A549 (cell line): Measurements from ENCODE around the gene IFITM10. TPM values are rescaled to one million over a fixed set of nuclear protein-coding genes. Genes with fewer than 3 reads are reported as not detected.

Source experiments
- ATAC-seq, 2 experiments: fragments of 200-7000 bp in 1 of 2; fragments of >200 bp in 1 of 2; cut with Nextera tagmentation in 1 of 2; cut with Tn5 transposase in 1 of 2; 3 replicates each; pipeline versions ENCODE4 v1.8.0 to v1.9.1; 2018 to 2020; ENCODE audit warnings: mild to moderate bottlenecking in 1 of 2, moderate library complexity in 1 of 2
- CTCF ChIA-PET: fragments of 300-600 bp; sonication (Branson Sonifier 250); formaldehyde crosslinking; extraction: SDS; loops from one replicate; lab custom pipeline; 2021; ENCODE audit warnings: antibody characterized with exemption, inconsistent platforms; lab: Yijun Ruan, JAX
- POLR2A ChIA-PET: fragments of 350-600 bp; formaldehyde crosslinking; extraction: SDS; loops from one replicate; lab custom pipeline; 2021; ENCODE audit warnings: antibody characterized with exemption, inconsistent platforms; lab: Yijun Ruan, JAX
- DNase-seq, 2 experiments: peaks; one replicate each; pipeline versions ENCODE4 v3.0.0 to v3.0.0-alpha.2; 2011 to 2016; ENCODE audit warnings: low read depth in 1 of 2, low spot score in 1 of 2
- FAIRE-seq: peaks from 2 replicates; lab custom pipeline; 2011; peaks lifted over from hg19 to GRCh38; lab: Jason Lieb, UNC
- H3K27ac ChIP-seq, 2 experiments: fragments of >200 bp; sonication (Bioruptor Twin); formaldehyde crosslinking; 3 replicates each; pipeline ENCODE4 v1.5.1; 2016 to 2017
- H3K4me1 ChIP-seq: fragments of >200 bp; sonication (Bioruptor Twin); formaldehyde crosslinking; 3 replicates; pipeline ENCODE4 v1.6.1; 2016
- H3K4me2 ChIP-seq: fragments of >200 bp; sonication (Bioruptor Twin); formaldehyde crosslinking; 3 replicates; pipeline ENCODE4 v1.6.1; 2016
- H3K4me3 ChIP-seq: fragments of >200 bp; sonication (Bioruptor Twin); formaldehyde crosslinking; 3 replicates; pipeline ENCODE4 v1.5.1; 2016
- H3K9me3 ChIP-seq: fragments of >200 bp; sonication (Bioruptor Twin); formaldehyde crosslinking; 3 replicates; pipeline ENCODE4 v1.6.1; 2016
- CHD4 ChIP-seq: fragments of 200-600 bp; sonication (generic); IDR thresholded peaks from 2 replicates; pipeline ENCODE4 v1.6.1; 2016; ENCODE audit warnings: antibody characterized with exemption, mild to moderate bottlenecking, borderline replicate concordance
- GATA3 ChIP-seq: IDR thresholded peaks from 2 replicates; pipeline ENCODE4 v1.6.1; 2012; ENCODE audit warnings: borderline replicate concordance
- JUN ChIP-seq, 2 experiments: fragments of >200 bp; sonication (Bioruptor Twin); formaldehyde crosslinking; IDR thresholded peaks; 2 replicates in 1 of 2; 3 replicates in 1 of 2; pipeline ENCODE4 v1.6.1; 2016 to 2017
- MAFK ChIP-seq: fragments of 450-650 bp; IDR thresholded peaks from 2 replicates; pipeline ENCODE4 v1.6.1; 2014; ENCODE audit not compliant: partially characterized antibody
- MAZ ChIP-seq: fragments of 150-350 bp; IDR thresholded peaks from 2 replicates; pipeline ENCODE4 v1.6.1; 2014; ENCODE audit warnings: antibody characterized with exemption, low read depth, low read length, borderline replicate concordance
- MYC ChIP-seq: IDR thresholded peaks from 2 replicates; pipeline ENCODE4 v1.6.1; 2012; ENCODE audit warnings: mild to moderate bottlenecking, inconsistent platforms, low read length, improper control_type of control experiment, borderline replicate concordance
- NR3C1 ChIP-seq: fragments of >200 bp; sonication (Bioruptor Twin); formaldehyde crosslinking; IDR thresholded peaks from 3 replicates; pipeline ENCODE4 v1.6.1; 2017
- RAD21 ChIP-seq, 2 experiments: fragments of >200 bp in 1 of 2; sonication (Bioruptor Twin) in 1 of 2; formaldehyde crosslinking in 1 of 2; IDR thresholded peaks in 1 of 2; conservative IDR thresholded peaks in 1 of 2; 2 replicates in 1 of 2; 3 replicates in 1 of 2; pipeline ENCODE4 v1.6.1; 2012 to 2018; ENCODE audit warnings: inconsistent platforms in 1 of 2
- RARB ChIP-seq: fragments of 250-450 bp; sonication (Bioruptor Pico); IDR thresholded peaks from 2 replicates; pipeline ENCODE4 v1.8.0; 2021; ENCODE audit warnings: mild to moderate bottlenecking, moderate library complexity
- RCOR1 ChIP-seq: fragments of 150-350 bp; IDR thresholded peaks from 2 replicates; pipeline ENCODE4 v1.6.1; 2014; ENCODE audit warnings: antibody characterized with exemption, low read length, low read depth
- TFCP2L1 ChIP-seq: fragments of 250-450 bp; sonication (Bioruptor Pico); IDR thresholded peaks from 2 replicates; pipeline ENCODE4 v1.5.0; 2021; ENCODE audit warnings: mild to moderate bottlenecking
- ZNF302 ChIP-seq: fragments of 250-450 bp; sonication (Bioruptor Pico); IDR thresholded peaks from 2 replicates; pipeline ENCODE4 v1.9.0; 2021; ENCODE audit warnings: inconsistent platforms, mild to moderate bottlenecking, moderate library complexity
- WGBS: methylation state at CpG from one replicate; pipeline ENCODE4 v1.1.6; 2017; ENCODE audit errors: missing lambda C conversion rate; 5-methylcytosine and 5-hydroxymethylcytosine counted together
- polyA plus RNA-seq, 4 experiments: library from polyadenylated mRNA; depleted of rRNA in 3 of 4; stranded (reverse); fragments of >200 nt; fragmentation: RNase III in 1 of 4; extraction: RNeasy Plus Mini Kit Qiagen cat#74134 plus additional on column Dnase treatment in 1 of 4; gene quantifications; 2 replicates in 3 of 4; 3 replicates in 1 of 4; pipeline ENCODE4 v1.2.3, GENCODE V29; 2011 to 2017
- TF ChIP-seq, protein P1 (sequence below): fragments of 250-450 bp; sonication (Bioruptor Pico); IDR thresholded peaks from 2 replicates; pipeline ENCODE4 v1.5.0; 2021; ENCODE audit warnings: mild to moderate bottlenecking, moderate library complexity, borderline replicate concordance
- TF ChIP-seq, protein P2 (sequence below): fragments of 250-450 bp; sonication (Bioruptor Pico); IDR thresholded peaks from 2 replicates; pipeline ENCODE4 v1.5.0; 2020; ENCODE audit warnings: low read depth, mild to moderate bottlenecking, moderate library complexity
- TF ChIP-seq, protein P3 (sequence below): fragments of 150-350 bp; IDR thresholded peaks from 2 replicates; pipeline ENCODE4 v1.6.1; 2014; ENCODE audit warnings: low read depth, mild to moderate bottlenecking, low read length

IFITM10 gene
- polyA plus RNA-seq, 2 of the 4 experiments (the other 2 are of a cell fraction): 0.28 to 0.67 TPM

DNA sequence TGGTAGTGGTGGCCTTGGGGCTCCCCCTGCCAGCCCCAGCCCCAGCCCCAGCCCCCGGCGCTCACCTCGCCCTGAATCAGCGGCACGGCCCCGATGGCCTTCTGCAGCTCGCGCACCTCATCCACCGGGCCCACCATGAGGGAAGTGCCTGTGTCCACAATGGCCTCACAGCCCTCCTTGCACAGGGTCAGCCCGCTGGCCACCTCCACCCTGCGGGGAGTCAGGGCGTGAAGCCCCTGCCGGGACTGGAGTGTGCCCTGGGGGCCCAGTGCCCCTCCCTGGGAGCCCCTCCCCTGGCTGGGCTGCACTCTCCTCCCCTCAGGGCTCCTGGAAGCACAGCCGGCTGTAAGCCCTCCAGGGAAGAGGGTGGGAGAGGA, 3.5 kb upstream of the IFITM10 start:
- DNase-seq: no peak
- no peak overlapping the region for H3K27ac ChIP-seq
- FAIRE-seq: no peak
- TF ChIP-seq RARB (CRISPR knock-in tag): no peak
- no peak for TF ChIP-seq RCOR1
- no peak for TF ChIP-seq NR3C1
- no peak for TF ChIP-seq MAFK
- TF ChIP-seq, protein P1, sequence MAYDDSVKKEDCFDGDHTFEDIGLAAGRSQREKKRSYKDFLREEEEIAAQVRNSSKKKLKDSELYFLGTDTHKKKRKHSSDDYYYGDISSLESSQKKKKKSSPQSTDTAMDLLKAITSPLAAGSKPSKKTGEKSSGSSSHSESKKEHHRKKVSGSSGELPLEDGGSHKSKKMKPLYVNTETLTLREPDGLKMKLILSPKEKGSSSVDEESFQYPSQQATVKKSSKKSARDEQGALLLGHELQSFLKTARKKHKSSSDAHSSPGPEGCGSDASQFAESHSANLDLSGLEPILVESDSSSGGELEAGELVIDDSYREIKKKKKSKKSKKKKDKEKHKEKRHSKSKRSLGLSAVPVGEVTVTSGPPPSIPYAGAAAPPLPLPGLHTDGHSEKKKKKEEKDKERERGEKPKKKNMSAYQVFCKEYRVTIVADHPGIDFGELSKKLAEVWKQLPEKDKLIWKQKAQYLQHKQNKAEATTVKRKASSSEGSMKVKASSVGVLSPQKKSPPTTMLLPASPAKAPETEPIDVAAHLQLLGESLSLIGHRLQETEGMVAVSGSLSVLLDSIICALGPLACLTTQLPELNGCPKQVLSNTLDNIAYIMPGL (CRISPR knock-in tag): no peak
- TF ChIP-seq, protein P2, sequence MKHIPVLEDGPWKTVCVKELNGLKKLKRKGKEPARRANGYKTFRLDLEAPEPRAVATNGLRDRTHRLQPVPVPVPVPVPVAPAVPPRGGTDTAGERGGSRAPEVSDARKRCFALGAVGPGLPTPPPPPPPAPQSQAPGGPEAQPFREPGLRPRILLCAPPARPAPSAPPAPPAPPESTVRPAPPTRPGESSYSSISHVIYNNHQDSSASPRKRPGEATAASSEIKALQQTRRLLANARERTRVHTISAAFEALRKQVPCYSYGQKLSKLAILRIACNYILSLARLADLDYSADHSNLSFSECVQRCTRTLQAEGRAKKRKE (CRISPR knock-in tag): no peak
- no peak for TF ChIP-seq JUN (IDR thresholded peaks at IDR 0.05)
- TF ChIP-seq, all 56 proteins: peak for 0
- no peak for ATAC-seq
- peaks cover 30% of the 10 kb centered on the region for H3K4me1 ChIP-seq
- H3K4me3 ChIP-seq: no peak overlapping the region
- ChIA-PET POLR2A (no interaction called here), CTCF (interaction anchor here (1.6 kb wide), 1 partner anchor 60 kb away, joined by 5 read pairs; no protein-coding TSS in a partner anchor)
- no peak overlapping the region for H3K4me2 ChIP-seq
- no peaks in the 10 kb centered on the region for H3K9me3 ChIP-seq
- WGBS: no CpG with 5 or more reads among the region's 14 CpGs

DNA sequence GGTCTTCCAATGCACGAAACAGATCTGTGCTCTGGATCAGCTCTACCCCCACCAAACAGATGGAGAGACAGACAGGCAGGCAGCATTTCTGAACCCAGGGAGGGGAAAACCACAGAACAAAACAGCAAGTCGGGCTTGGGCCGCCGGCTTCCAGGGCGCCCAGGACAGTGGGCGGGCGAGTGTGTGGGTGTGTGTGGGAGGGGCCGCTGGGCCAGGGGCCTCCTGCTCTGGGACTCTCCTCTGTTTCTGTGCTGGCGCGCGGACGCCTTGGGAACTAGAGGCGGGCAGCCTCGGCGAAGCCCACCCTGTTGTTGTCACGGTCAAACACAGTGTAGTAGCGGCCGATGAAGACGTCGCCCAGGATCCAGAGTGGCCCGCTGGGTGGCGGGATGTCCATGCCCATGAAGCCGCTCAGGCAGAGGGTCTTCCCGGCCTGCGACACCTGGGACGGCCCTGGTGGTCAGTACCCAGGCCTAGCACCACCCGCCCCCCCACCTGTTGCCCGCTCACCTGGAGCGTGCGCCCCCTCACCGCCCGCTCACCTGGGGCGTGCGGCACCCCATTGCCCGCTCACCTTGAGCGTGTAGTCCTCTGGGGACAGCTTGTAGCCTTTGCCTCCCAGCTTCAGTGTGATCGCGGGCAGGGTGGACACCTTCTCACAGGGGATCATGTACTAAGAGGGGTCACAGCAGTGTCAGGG, 3.0 kb upstream of the IFITM10 start:
- FAIRE-seq (no peak), DNase-seq (no peak), ATAC-seq (no peak)
- no peaks in the 10 kb centered on the region for H3K9me3 ChIP-seq
- 96% methylated on average over 28 of the region's 38 CpGs for WGBS
- no peak overlapping the region for H3K4me3 ChIP-seq
- POLR2A ChIA-PET: no interaction called here
- H3K4me1 ChIP-seq: peaks cover 32% of the 10 kb centered on the region
- H3K4me2 ChIP-seq: no peak overlapping the region
- TF ChIP-seq MYC (no peak), CHD4 (no peak), ZNF302 (CRISPR knock-in tag) (no peak), RAD21 (conservative IDR thresholded peaks at IDR 0.05 in 1 of 2, IDR thresholded peaks at IDR 0.05 in 1 of 2) (no peak)
- no peak overlapping the region for H3K27ac ChIP-seq
- CTCF ChIA-PET: interaction anchor here (1.6 kb wide), 2 partner anchors 59 to 79 kb away, joined by 5 to 10 read pairs; no protein-coding TSS in a partner anchor

DNA sequence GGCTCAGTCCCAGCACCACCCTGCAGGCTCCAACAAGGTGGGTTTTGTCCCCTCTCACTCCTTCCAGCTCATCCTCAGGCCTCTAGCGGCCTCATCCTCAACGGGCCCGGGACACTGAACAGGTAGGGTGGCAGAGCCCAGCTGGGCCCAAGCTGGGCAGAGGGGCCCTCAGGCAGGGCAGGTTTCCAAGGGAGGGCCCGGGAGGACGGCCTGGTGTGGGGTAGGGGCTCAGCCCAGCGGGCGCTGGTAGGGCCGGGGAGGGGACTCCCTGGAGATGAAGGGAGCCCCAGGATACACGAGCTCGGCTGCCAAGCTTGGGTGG, 2.5 kb upstream of the IFITM10 start:
- H3K4me1 ChIP-seq: peaks cover 32% of the 10 kb centered on the region
- TF ChIP-seq GATA3 (no peak), TFCP2L1 (no peak), MAZ (no peak), ZNF302 (CRISPR knock-in tag) (no peak)
- TF ChIP-seq, protein P3, sequence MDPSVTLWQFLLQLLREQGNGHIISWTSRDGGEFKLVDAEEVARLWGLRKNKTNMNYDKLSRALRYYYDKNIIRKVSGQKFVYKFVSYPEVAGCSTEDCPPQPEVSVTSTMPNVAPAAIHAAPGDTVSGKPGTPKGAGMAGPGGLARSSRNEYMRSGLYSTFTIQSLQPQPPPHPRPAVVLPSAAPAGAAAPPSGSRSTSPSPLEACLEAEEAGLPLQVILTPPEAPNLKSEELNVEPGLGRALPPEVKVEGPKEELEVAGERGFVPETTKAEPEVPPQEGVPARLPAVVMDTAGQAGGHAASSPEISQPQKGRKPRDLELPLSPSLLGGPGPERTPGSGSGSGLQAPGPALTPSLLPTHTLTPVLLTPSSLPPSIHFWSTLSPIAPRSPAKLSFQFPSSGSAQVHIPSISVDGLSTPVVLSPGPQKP: no peak
- no peaks in the 10 kb centered on the region for H3K9me3 ChIP-seq
- ATAC-seq: no peak
- H3K4me2 ChIP-seq: no peak overlapping the region
- H3K4me3 ChIP-seq: no peak overlapping the region
- CTCF ChIA-PET: interaction anchor here (1.6 kb wide), 2 partner anchors 59 to 80 kb away, joined by 5 to 10 read pairs; no protein-coding TSS in a partner anchor
- DNase-seq: no peak
- FAIRE-seq: no peak
- WGBS: 95% methylated on average over 6 of the region's 10 CpGs
- H3K27ac ChIP-seq: no peak overlapping the region
- POLR2A ChIA-PET: no interaction called here
